ENCODE measurements around the gene CCDC51. TPM values are rescaled to one million over a fixed set of nuclear protein-coding genes. Genes with fewer than 3 reads are reported as not detected.

CCDC51 gene
- total RNA-seq, 1 experiment from 2014 or later: 27.8 TPM

GRCh38 chr3:48426944-48427629 is 12.8 kb downstream of the CCDC51 start:
- no peak overlapping the region for H3K4me3 ChIP-seq (ENCODE audit: low read length)
- H4K20me1 ChIP-seq (ENCODE audit: low read length): no peaks in the 10 kb centered on the region
- ChIA-PET CTCF (interaction anchor here (1.1 kb wide), 1 partner anchor 9 kb away, joined by 5 read pairs; no protein-coding TSS in a partner anchor), POLR2A (ENCODE audit: unreplicated experiment) (no interaction called here)
- no peak overlapping the region for H3K27ac ChIP-seq (ENCODE audit: low read length)
- intact Hi-C loops (cut with micrococcal nuclease): no loop called here
- H3K9me3 ChIP-seq (ENCODE audit: low read length): no peaks in the 10 kb centered on the region
- ATAC-seq (no peak), DNase-seq (no peak)
- H3K9ac ChIP-seq (ENCODE audit: low read length): no peak overlapping the region
- no peak overlapping the region for H2AFZ ChIP-seq (ENCODE audit: low read length)
- no peak for TF ChIP-seq EZH2phosphoT487 (IDR thresholded peaks at IDR 0.05; ENCODE audit: borderline replicate concordance, low read length)
- no peak for TF ChIP-seq CTCF (conservative IDR thresholded peaks at IDR 0.05; ENCODE audit: low read depth, low read length)
- TF ChIP-seq EZH2 (IDR thresholded peaks at IDR 0.05; ENCODE audit: low read length, unreplicated experiment): no peak
- no peaks in the 10 kb centered on the region for H3K27me3 ChIP-seq (ENCODE audit: low read length)
- no peaks in the 10 kb centered on the region for H3K9me2 ChIP-seq (replicated peaks; ENCODE audit: low read length)
- peaks cover 25% of the 10 kb centered on the region for H3K4me1 ChIP-seq (ENCODE audit: insufficient read depth, low read length)
- BruUV-seq (replicated peaks): no TSS peak
- no peaks in the 10 kb centered on the region; the same call in 1 of the 2 replicates for H3K36me3 ChIP-seq (ENCODE audit: low read depth, low read length)
- H3F3A ChIP-seq (ENCODE audit: low read length, unreplicated experiment): no peaks in the 10 kb centered on the region
- peaks cover 19% of the 10 kb centered on the region for H3K79me2 ChIP-seq (ENCODE audit: low read length)
- 0 out of 2 replicates have a peak overlapping the region, but pooled peaks have one; percentile 15 for H3K4me2 ChIP-seq (ENCODE audit: low read length)

- no peak overlapping the region for H3K9ac ChIP-seq (ENCODE audit: low read length)
- no peak overlapping the region for H3K4me2 ChIP-seq (ENCODE audit: low read length)
- no peak for DNase-seq
- no peaks in the 10 kb centered on the region for H3K9me2 ChIP-seq (replicated peaks; ENCODE audit: low read length)
- H3K27ac ChIP-seq (ENCODE audit: low read length): no peak overlapping the region
- H3K36me3 ChIP-seq (ENCODE audit: low read depth, low read length): no peaks in the 10 kb centered on the region
- no peaks in the 10 kb centered on the region for H4K20me1 ChIP-seq (ENCODE audit: low read length)
- ChIA-PET CTCF (interaction anchor here (1.1 kb wide), 1 partner anchor 10 kb away, joined by 5 read pairs; no protein-coding TSS in a partner anchor), POLR2A (ENCODE audit: unreplicated experiment) (no interaction called here)
- no peaks in the 10 kb centered on the region for H3F3A ChIP-seq (ENCODE audit: low read length, unreplicated experiment)
- peaks cover 25% of the 10 kb centered on the region for H3K4me1 ChIP-seq (ENCODE audit: insufficient read depth, low read length)
- H3K4me3 ChIP-seq (ENCODE audit: low read length): no peak overlapping the region
- intact Hi-C loops (cut with micrococcal nuclease): no loop called here
- H2AFZ ChIP-seq (ENCODE audit: low read length): no peak overlapping the region
- no peaks in the 10 kb centered on the region for H3K9me3 ChIP-seq (ENCODE audit: low read length)
- TF ChIP-seq EZH2phosphoT487 (IDR thresholded peaks at IDR 0.05; ENCODE audit: borderline replicate concordance, low read length): no peak
- no peak for TF ChIP-seq CTCF (conservative IDR thresholded peaks at IDR 0.05; ENCODE audit: low read depth, low read length)
- TF ChIP-seq EZH2 (IDR thresholded peaks at IDR 0.05; ENCODE audit: low read length, unreplicated experiment): no peak
- no peaks in the 10 kb centered on the region for H3K27me3 ChIP-seq (ENCODE audit: low read length)
- H3K79me2 ChIP-seq (ENCODE audit: low read length): peaks cover 19% of the 10 kb centered on the region
- no peak for ATAC-seq
- no TSS peak for BruUV-seq (replicated peaks)
These were observed 13.5 kb downstream of the CCDC51 start for GRCh38 chr3:48426401-48426909.

- H3F3A ChIP-seq (ENCODE audit: low read length, unreplicated experiment): no peaks in the 10 kb centered on the region
- H3K9me3 ChIP-seq (ENCODE audit: low read length): no peaks in the 10 kb centered on the region
- no peak overlapping the region for H3K4me2 ChIP-seq (ENCODE audit: low read length)
- H3K4me3 ChIP-seq (ENCODE audit: low read length): no peak overlapping the region
- no peak for ATAC-seq
- no peaks in the 10 kb centered on the region for H3K9me2 ChIP-seq (replicated peaks; ENCODE audit: low read length)
- ChIA-PET POLR2A (ENCODE audit: unreplicated experiment) (interaction anchor here (0.5 kb wide), 1 partner anchor 20 kb away, joined by 3 read pairs; no protein-coding TSS in a partner anchor), CTCF (no interaction called here)
- intact Hi-C loops (cut with micrococcal nuclease): no loop called here
- no TSS peak for BruUV-seq (replicated peaks)
- DNase-seq: no peak
- TF ChIP-seq EZH2 (IDR thresholded peaks at IDR 0.05; ENCODE audit: low read length, unreplicated experiment): no peak
- TF ChIP-seq EZH2phosphoT487 (IDR thresholded peaks at IDR 0.05; ENCODE audit: borderline replicate concordance, low read length): no peak
- no peak for TF ChIP-seq CTCF (conservative IDR thresholded peaks at IDR 0.05; ENCODE audit: low read depth, low read length)
- H3K36me3 ChIP-seq (ENCODE audit: low read depth, low read length): no peaks in the 10 kb centered on the region
- no peaks in the 10 kb centered on the region for H3K27me3 ChIP-seq (ENCODE audit: low read length)
- H3K27ac ChIP-seq (ENCODE audit: low read length): no peak overlapping the region
- peaks cover 24% of the 10 kb centered on the region for H3K4me1 ChIP-seq (ENCODE audit: insufficient read depth, low read length)
- no peaks in the 10 kb centered on the region for H4K20me1 ChIP-seq (ENCODE audit: low read length)
- H3K79me2 ChIP-seq (ENCODE audit: low read length): peaks cover 19% of the 10 kb centered on the region
- no peak overlapping the region for H3K9ac ChIP-seq (ENCODE audit: low read length)
- no peak overlapping the region for H2AFZ ChIP-seq (ENCODE audit: low read length)
These were observed 14.6 kb downstream of the CCDC51 start for GRCh38 chr3:48425281-48425812.
